Keratinocyte (primary cell): ENCODE data around the gene SERINC5. TPM values are rescaled to one million over a fixed set of nuclear protein-coding genes. Genes with fewer than 3 reads are reported as not detected.

Source experiments
- DNase-seq: peaks from one replicate; pipeline ENCODE4 v3.0.0-alpha.2; 2011; ENCODE audit warnings: low read depth, missing footprints, low spot score
- FAIRE-seq: peaks from 2 replicates; lab custom pipeline; 2011; peaks lifted over from hg19 to GRCh38; lab: Jason Lieb, UNC
- H2AFZ ChIP-seq: 2 replicates; pipeline ENCODE4 v1.6.0; 2012; ENCODE audit warnings: low read length, control low read depth, inconsistent platforms; ENCODE audit not compliant: control insufficient read depth
- H3K27ac ChIP-seq: 2 replicates; pipeline ENCODE4 v1.5.1; 2011; ENCODE audit warnings: low read length; ENCODE audit not compliant: control insufficient read depth, insufficient read depth
- H3K27me3 ChIP-seq: 3 replicates; pipeline ENCODE4 v1.6.0; 2011; ENCODE audit warnings: low read length; ENCODE audit not compliant: control insufficient read depth, insufficient read depth; ENCODE audit errors: extremely low read depth
- H3K36me3 ChIP-seq, 2 experiments: 2 replicates in 1 of 2; 3 replicates in 1 of 2; pipeline ENCODE4 v1.5.1; 2011; ENCODE audit warnings: low read length in 2 of 2, mild to moderate bottlenecking in 1 of 2; ENCODE audit not compliant: control insufficient read depth in 2 of 2, insufficient read depth in 2 of 2; ENCODE audit errors: extremely low read depth in 1 of 2
- H3K4me1 ChIP-seq: 3 replicates; pipeline ENCODE4 v1.5.1; 2011; ENCODE audit warnings: low read length; ENCODE audit not compliant: control insufficient read depth, insufficient read depth; ENCODE audit errors: extremely low read depth
- H3K4me2 ChIP-seq: 3 replicates; pipeline ENCODE4 v1.6.0; 2011; ENCODE audit warnings: low read depth, low read length; ENCODE audit not compliant: control insufficient read depth, insufficient read depth; ENCODE audit errors: extremely low read depth
- H3K4me3 ChIP-seq, 3 experiments: fragments of 200-600 bp in 1 of 3; sonication (generic) in 1 of 3; 2 replicates in 2 of 3; 3 replicates in 1 of 3; pipeline ENCODE4 v1.5.1; 2011 to 2016; ENCODE audit warnings: low read length in 3 of 3, mild to moderate bottlenecking in 3 of 3, control low read depth in 2 of 3, inconsistent platforms in 1 of 3, low read depth in 1 of 3, mixed read lengths in 1 of 3, mixed run types in 1 of 3, moderate library complexity in 1 of 3; ENCODE audit not compliant: control insufficient read depth in 2 of 3, insufficient read depth in 2 of 3; ENCODE audit errors: extremely low read depth in 1 of 3
- H3K79me2 ChIP-seq: 2 replicates; pipeline ENCODE4 v1.6.0; 2012; ENCODE audit warnings: low read length; ENCODE audit not compliant: control insufficient read depth, insufficient read depth
- H3K9ac ChIP-seq: 3 replicates; pipeline ENCODE4 v1.6.0; 2011; ENCODE audit warnings: low read length; ENCODE audit not compliant: control insufficient read depth, insufficient read depth; ENCODE audit errors: extremely low read depth
- H3K9me1 ChIP-seq: 3 replicates; pipeline ENCODE4 v1.6.0; 2011; ENCODE audit warnings: low read length; ENCODE audit not compliant: control insufficient read depth, insufficient read depth; ENCODE audit errors: extremely low read depth
- H3K9me3 ChIP-seq: 2 replicates; pipeline ENCODE4 v1.5.1; 2012; ENCODE audit warnings: low read depth, low read length; ENCODE audit not compliant: control insufficient read depth
- H4K20me1 ChIP-seq: 3 replicates; pipeline ENCODE4 v1.6.0; 2011; ENCODE audit warnings: low read length; ENCODE audit not compliant: control insufficient read depth, insufficient read depth; ENCODE audit errors: extremely low read depth
- CTCF ChIP-seq, 3 experiments: IDR thresholded peaks in 1 of 3; conservative IDR thresholded peaks in 1 of 3; optimal IDR thresholded peaks in 1 of 3; 2 replicates in 2 of 3; 3 replicates in 1 of 3; pipeline versions ENCODE3 to v1.5.1; 2011; ENCODE audit warnings: low read length in 3 of 3, mild to moderate bottlenecking in 3 of 3, moderate library complexity in 2 of 3, control low read depth in 1 of 3, inconsistent platforms in 1 of 3; ENCODE audit not compliant: insufficient read depth in 2 of 3; ENCODE audit errors: extremely low read depth in 1 of 3
- EZH2 ChIP-seq: IDR thresholded peaks from one replicate; pipeline ENCODE4 v1.6.1; 2012; ENCODE audit warnings: inconsistent platforms, mild to moderate bottlenecking, low read length, moderate library complexity
- dilution Hi-C: fragments of 300-500 bp; cut with MboI; formaldehyde crosslinking; loops from one replicate; pipeline ENCODE4 v1.7.0; 2020; ENCODE audit warnings: low sequenced_read_pairs; ENCODE audit not compliant: extremely low pct_ligation_motif_present
- polyA plus RNA-seq, 5 experiments: library from polyadenylated mRNA; depleted of rRNA in 3 of 5; stranded (reverse) in 3 of 5; stranded (forward) in 1 of 5; unstranded in 1 of 5; fragments of >200 nt; gene quantifications; 1 replicate in 1 of 5; 2 replicates in 3 of 5; 3 replicates in 1 of 5; pipeline versions ENCODE4 v1.2.1 to v1.2.3, GENCODE V29; 2011 to 2012; ENCODE audit warnings: missing spikeins in 2 of 5, low read depth in 1 of 5, low replicate concordance in 1 of 5

Gene SERINC5
- polyA plus RNA-seq, 1 donor (not counting 4 experiments of a cell fraction or from before 2014, with no cell fraction given), result 20.0 TPM

DNA sequence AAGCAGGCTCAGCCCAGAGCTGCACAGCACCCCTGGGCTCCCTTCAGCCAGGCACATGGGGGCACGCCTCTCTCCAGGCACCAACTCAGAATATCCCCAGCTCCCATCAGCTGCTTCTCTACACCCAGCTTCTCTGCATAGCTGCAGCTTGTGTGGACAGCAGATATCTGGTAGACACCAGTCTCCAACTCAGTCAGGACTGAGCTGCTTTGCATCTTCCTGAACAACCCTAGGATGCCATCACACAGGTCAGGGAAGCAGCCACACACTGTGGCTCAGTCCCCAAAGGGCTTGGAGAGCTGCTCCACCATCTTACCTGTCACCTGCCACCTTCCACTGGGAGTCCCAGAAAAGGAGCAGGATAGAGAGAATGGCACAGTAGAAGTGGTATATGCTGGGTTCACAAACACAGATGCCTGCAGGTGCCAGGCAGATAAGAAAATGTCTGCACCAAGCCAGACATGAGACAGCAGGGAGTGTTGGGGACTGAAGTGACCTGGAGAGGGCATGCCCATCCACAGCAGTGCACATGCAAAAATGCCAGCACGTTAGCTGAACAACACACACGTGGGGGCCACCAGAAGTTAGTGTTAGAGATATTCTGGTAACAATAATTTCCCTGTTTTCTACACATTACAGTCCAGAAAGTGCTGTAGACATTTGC lies 178.7 kb downstream of the SERINC5 start:
- DNase-seq, result no peak

DNA sequence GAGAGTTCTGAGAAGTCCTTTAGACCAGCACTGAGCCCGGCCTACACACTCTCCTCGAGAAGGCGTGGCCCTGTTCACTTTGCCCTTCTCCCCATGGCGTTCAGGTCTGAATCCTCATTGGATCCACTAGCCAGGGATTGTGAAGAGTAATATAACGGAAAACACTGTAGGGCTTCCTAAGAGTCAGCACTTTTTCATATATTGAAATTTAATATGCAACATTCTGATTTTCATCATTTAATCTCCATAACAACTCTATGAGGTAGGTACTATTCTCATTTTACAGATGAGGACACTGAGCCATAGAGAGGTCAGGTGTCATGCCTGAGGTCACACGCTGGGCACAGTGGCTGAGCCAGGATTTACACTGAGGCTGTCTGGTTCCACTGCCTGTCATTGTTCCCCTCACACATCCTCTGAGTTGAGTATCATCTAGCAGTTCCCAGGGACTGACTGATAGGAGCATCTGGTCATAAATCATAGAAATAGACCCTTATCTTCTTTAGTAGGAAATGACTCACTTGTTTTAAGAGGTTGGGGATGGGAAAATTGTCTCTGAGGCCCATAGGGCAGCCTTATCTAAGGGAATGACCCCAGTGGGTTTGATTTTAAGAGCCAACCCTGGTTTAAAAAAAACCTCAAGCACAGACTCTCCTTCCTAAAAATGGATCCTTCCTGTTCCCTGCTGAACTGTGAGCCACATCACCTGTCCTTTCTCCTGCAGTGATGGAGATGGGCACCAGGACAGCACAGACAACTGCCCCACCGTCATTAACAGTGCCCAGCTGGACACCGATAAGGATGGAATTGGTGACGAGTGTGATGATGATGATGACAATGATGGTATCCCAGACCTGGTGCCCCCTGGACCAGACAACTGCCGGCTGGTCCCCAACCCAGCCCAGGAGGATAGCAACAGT lies 179.5 kb downstream of the SERINC5 start:
- Histone ChIP-seq H3K4me2 (no peak overlapping the region), H3K4me1 (no peaks in the 10 kb centered on the region), H3K9ac (no peak overlapping the region), H2AFZ (no peak overlapping the region), H3K9me1 (no peaks in the 10 kb centered on the region), H3K79me2 (no peaks in the 10 kb centered on the region), H3K27ac (no peak overlapping the region), H3K27me3 (no peaks in the 10 kb centered on the region), H3K36me3 (no peaks in the 10 kb centered on the region), H4K20me1 (no peaks in the 10 kb centered on the region), H3K9me3 (no peaks in the 10 kb centered on the region), H3K4me3 (no peak overlapping the region)
- DNase-seq, result no peak
- dilution Hi-C loops, result no loop called here
- TF ChIP-seq EZH2, result no peak
- no peak for TF ChIP-seq CTCF (optimal IDR thresholded peaks at IDR 0.05 in 1 of 3, IDR thresholded peaks at IDR 0.05 in 1 of 3, conservative IDR thresholded peaks at IDR 0.05 in 1 of 3; ENCODE audit: extremely low read depth in 1 of 3, insufficient read depth in 2 of 3, low read length in 3 of 3)
- FAIRE-seq, result no peak

More for the DNA sequence above, 178.7 kb downstream of the SERINC5 start:
- TF ChIP-seq CTCF (optimal IDR thresholded peaks at IDR 0.05 in 1 of 3, IDR thresholded peaks at IDR 0.05 in 1 of 3, conservative IDR thresholded peaks at IDR 0.05 in 1 of 3; ENCODE audit: extremely low read depth in 1 of 3, insufficient read depth in 2 of 3, low read length in 3 of 3), result no peak
- no peak for TF ChIP-seq EZH2
- no peak overlapping the region for H3K9ac ChIP-seq
- no peaks in the 10 kb centered on the region for H4K20me1 ChIP-seq
- no peaks in the 10 kb centered on the region for H3K9me3 ChIP-seq
- H3K36me3 ChIP-seq, result no peaks in the 10 kb centered on the region
- H3K4me2 ChIP-seq, result no peak overlapping the region
- H2AFZ ChIP-seq, result no peak overlapping the region
- no peaks in the 10 kb centered on the region for H3K9me1 ChIP-seq
- dilution Hi-C loops, result no loop called here
- H3K4me1 ChIP-seq, result no peaks in the 10 kb centered on the region
- FAIRE-seq, result no peak
- H3K27ac ChIP-seq, result no peak overlapping the region
- H3K79me2 ChIP-seq, result no peaks in the 10 kb centered on the region
- no peaks in the 10 kb centered on the region for H3K27me3 ChIP-seq
- H3K4me3 ChIP-seq, result no peak overlapping the region
